Mucosa of rectum (tissue), 2 donors: Measurements from ENCODE around the gene MMP10.
"Not testable (repeated sequence)": the region's sequence is repeated elsewhere in the genome, so short reads cannot be mapped to it uniquely, and the experiment has no call there.

Experiments
- H3K27ac ChIP-seq, 2 donors: one replicate each; pipeline ENCODE4 v1.7.0; 2013; ENCODE audit warnings: inconsistent platforms in 2 of 2, low read depth in 2 of 2, low read length in 2 of 2
- H3K27me3 ChIP-seq, 2 donors: one replicate each; pipeline ENCODE4 v1.7.0; 2013; ENCODE audit warnings: low read length in 2 of 2; ENCODE audit not compliant: control insufficient read depth in 2 of 2, insufficient read depth in 2 of 2
- H3K36me3 ChIP-seq, 2 donors: one replicate each; pipeline ENCODE4 v1.7.0; 2013; ENCODE audit warnings: low read length in 2 of 2; ENCODE audit not compliant: control insufficient read depth in 2 of 2, insufficient read depth in 2 of 2
- H3K4me1 ChIP-seq, 2 donors: one replicate each; pipeline ENCODE4 v1.7.0; 2013; ENCODE audit warnings: low read length in 2 of 2, mild to moderate bottlenecking in 1 of 2; ENCODE audit not compliant: control insufficient read depth in 2 of 2, insufficient read depth in 2 of 2
- H3K4me3 ChIP-seq, 2 donors: one replicate each; pipeline ENCODE4 v1.7.0; 2013; ENCODE audit warnings: low read length in 2 of 2
- H3K9ac ChIP-seq, 2 donors: one replicate each; pipeline ENCODE4 v1.7.0; 2013; ENCODE audit warnings: low read length in 2 of 2, low read depth in 1 of 2, mild to moderate bottlenecking in 1 of 2
- H3K9me3 ChIP-seq, 2 donors: one replicate each; pipeline ENCODE4 v1.7.0; 2013; ENCODE audit warnings: low read length in 2 of 2; ENCODE audit not compliant: control insufficient read depth in 2 of 2
- donor health status: healthy.
- donor health status: Normal muscosa, but diverticular disease.

Gene MMP10

DNA sequence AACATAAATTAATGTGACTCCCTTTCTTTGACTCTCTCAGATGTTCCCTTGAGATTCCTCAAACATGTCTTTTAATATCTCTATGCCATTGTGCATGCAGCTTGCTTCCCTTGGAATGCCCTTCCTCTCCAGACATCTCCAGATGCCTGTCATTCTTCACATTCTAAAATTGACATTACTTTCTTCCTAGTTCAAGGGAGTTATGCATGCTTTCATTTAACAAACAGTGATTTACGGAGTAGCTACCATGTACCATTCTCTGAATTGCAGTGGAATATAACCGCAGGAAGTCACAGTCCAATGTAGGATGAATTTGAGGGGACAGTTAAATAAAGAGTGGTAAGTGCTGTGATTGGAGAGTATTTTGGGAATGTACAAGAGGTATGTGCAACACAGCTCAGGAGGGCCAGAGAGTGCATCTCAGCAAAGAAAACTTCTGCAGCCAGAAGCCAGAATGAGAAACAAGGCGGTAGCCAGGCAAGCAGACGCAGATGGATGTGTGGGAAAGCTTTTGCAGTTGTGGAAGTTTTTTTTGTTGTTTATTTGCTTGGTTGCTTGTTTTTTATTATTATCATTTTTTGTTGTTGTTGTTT lies 18.7 kb downstream of the MMP10 start:
- Histone ChIP-seq H3K9ac (no peak overlapping the region), H3K27ac (no peak overlapping the region), H3K9me3 (no peaks in the 10 kb centered on the region), H3K4me1 (peaks cover 2% of the 10 kb centered on the region in 2 donors), H3K36me3 (no peaks in the 10 kb centered on the region), H3K4me3 (no peak overlapping the region), H3K27me3 (no peaks in the 10 kb centered on the region)

DNA sequence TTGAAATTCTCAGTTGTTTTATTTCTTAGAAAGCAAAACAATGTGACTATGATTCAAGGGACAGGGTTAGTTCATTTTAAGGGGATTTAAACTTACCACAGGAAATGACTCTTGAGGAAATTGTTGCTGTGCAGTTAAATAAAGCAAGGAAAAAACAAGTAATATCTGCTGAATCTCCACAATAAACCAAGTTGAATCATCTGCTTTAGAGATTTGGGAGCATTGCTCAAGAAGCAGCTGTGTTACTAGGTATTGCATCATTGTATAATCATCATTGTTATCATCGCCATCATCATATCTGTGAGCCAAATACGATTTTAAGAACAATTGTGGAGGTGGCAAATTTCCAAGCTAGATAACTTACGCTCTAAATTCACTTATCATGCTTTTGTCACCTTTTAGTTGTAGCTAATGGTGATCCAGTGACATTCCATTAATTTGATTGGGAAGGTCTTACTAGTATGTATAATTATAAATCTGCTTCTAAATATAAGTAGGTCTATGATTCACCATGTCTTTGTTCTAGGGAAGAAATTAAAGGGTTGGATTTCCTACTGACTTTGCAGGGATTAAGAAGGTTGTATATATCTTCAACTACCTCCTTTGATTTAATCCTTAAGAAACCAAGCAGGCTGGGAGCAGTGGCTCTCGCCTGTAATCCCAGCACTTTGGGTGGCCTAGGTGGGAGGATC lies 19.9 kb downstream of the MMP10 start:
- Histone ChIP-seq H3K27me3 (no peaks in the 10 kb centered on the region), H3K4me1 (peaks cover 2% of the 10 kb centered on the region in 2 donors), H3K9ac (no peak overlapping the region), H3K4me3 (no peak overlapping the region), H3K9me3 (no peaks in the 10 kb centered on the region), H3K27ac (no peak overlapping the region), H3K36me3 (no peaks in the 10 kb centered on the region)

DNA sequence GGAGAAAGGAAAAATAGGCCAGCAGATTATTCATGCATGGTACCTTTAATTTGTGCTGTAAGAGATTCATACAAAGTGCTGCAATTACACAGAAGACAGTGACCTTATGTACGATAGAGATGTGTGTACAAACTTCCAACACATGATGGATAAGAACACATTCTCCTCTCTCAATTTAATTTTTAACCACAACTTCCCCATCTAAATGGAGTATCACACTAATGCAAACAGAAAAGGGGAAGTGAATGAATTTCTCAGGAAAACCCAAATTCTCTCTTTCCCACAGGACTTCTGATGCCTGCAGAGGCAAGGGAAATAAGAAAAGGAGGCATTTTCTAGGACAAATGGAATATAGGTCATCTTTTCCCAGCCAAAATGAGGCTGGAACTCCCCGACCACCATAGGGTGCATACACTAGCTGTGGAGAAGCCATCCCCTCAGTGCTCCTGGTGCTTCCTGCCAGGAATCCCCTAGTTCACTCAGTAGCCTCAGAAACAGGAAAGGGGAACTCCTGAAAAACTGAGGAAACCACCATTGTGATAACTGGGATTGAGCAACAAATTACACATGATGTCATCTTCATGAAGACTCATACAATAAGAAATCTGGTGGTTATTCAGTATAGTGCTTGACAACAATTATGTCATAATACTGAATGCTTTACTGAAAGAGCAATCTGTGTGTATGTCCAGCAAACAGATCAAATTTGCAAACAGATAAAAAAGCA lies 22.4 kb downstream of the MMP10 start:
- H3K4me1 ChIP-seq = peaks cover 2% of the 10 kb centered on the region in 2 donors
- peak overlapping the region in 1 of 2 donors; percentile 3 for H3K27ac ChIP-seq
- H3K9ac ChIP-seq = no peak overlapping the region
- no peaks in the 10 kb centered on the region for H3K9me3 ChIP-seq
- no peaks in the 10 kb centered on the region for H3K27me3 ChIP-seq
- H3K36me3 ChIP-seq = no peaks in the 10 kb centered on the region
- no peak overlapping the region for H3K4me3 ChIP-seq

DNA sequence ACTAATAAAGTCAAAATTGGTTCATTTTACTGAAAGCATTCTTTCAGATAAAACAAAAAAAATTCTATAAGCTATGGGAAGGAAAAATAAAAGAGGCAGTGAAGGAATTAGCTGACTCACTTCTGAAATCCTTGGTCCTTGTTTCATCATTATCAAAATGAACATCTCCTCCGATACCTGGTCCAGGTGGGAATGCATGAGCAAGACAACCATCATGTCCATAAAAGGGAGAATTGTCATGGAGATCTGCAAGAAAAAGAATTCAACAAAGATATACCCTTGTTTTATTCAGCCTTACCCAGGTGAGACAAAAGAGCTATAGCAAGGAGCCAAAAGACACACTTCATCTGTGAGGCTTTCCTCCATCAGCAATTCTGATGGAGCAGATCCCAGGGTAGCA lies 27.2 kb downstream of the MMP10 start:
- no peak overlapping the region for H3K9ac ChIP-seq

DNA sequence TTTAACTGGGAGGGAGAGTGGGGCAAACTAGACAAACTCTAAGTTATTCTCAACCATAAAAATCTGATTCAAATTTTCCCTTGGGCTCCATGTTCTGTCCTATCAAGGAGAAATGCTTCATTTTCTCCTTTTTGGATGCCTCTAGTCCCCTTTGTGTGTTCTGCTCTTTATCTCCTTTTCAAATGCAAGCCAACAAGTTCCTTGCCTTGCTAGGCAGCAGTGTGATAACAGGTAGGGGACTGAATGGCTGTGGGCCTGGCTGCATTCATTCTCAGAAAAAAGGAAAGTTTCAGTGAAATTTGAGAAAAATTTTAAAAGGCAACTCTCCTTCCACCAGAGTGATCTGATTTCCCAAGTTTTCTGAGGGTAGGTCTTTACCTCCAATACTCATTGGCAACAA lies 28.8 kb downstream of the MMP10 start:
- Histone ChIP-seq H3K36me3 (no peaks in the 10 kb centered on the region), H3K9ac (no peak overlapping the region), H3K9me3 (no peaks in the 10 kb centered on the region), H3K4me1 (no peaks in the 10 kb centered on the region), H3K4me3 (no peak overlapping the region), H3K27ac (no peak overlapping the region), H3K27me3 (no peaks in the 10 kb centered on the region)

More for the DNA sequence above, 27.2 kb downstream of the MMP10 start:
- no peaks in the 10 kb centered on the region for H3K9me3 ChIP-seq
- H3K27ac ChIP-seq = no peak overlapping the region
- H3K36me3 ChIP-seq = no peaks in the 10 kb centered on the region
- no peaks in the 10 kb centered on the region for H3K27me3 ChIP-seq
- H3K4me1 ChIP-seq = peaks cover 0 to 2% of the 10 kb centered on the region in 2 donors
- no peak overlapping the region for H3K4me3 ChIP-seq

DNA sequence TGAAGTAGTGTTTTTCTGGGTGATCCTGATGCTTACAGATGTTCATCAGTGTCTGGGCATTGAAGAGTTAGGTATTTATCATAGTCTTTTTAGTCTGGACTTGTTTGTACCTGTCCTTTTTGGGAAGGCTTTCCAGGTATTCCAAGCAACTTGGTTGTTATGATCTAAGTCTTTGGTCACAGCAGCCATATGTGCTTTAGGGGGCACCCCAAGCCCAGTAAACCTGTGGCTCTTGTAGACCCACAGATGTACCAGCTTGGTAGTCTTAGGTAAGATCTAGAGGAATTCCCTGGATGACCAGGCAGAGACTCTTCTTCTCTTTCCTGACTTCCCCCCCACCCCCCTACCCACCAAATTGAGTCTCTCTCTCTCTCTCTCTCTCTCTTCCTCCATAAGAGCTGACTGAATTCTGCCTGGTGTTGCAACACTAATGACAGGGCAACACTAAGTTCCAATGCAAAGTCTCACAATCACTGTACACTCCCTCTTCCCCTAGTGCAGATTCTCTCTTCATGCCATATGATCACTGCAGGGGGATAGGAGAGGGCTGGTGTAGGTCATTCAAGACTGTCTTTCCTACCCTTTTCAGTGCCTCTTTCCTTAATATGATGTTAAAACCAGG lies 31.2 kb downstream of the MMP10 start:
- no peaks in the 10 kb centered on the region for H3K36me3 ChIP-seq
- no peaks in the 10 kb centered on the region for H3K9me3 ChIP-seq
- H3K4me3 ChIP-seq = no peak overlapping the region
- no peak overlapping the region for H3K27ac ChIP-seq
- no peak overlapping the region for H3K9ac ChIP-seq
- H3K27me3 ChIP-seq = no peaks in the 10 kb centered on the region
- no peaks in the 10 kb centered on the region for H3K4me1 ChIP-seq

DNA sequence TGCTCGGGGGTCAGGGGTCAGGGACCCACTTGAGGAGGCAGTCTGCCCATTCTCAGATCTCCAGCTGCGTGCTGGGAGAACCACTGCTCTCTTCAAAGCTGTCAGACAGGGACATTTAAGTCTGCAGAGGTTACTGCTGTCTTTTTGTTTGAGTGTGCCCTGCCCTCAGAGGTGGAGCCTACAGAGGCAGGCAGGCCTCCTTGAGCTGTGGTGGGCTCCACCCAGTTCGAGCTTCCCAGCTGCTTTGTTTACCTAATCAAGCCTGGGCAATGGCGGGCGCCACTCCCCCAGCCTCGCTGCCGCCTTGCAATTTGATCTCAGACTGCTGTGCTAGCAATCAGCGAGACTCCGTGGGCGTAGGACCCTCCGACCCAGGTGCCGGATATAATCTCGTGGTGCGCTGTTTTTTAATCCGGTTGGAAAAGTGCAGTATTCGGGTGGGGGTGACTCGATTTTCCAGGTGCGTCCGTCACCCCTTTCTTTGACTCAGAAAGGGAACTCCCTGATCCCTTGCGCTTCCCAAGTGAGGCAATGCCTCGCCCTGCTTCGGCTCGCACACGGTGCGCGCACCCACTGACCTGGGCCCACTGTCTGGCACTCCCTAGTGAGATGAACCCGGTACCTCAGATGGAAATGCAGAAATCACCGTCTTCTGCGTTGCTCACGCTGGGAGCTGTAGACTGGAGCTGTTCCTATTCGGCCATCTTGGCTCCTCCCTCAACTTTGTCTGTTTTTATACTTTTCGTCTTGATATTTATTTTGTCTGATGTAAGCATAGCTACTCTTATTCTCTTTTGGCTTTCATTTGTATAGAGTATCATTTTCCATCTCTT lies 33.5 kb downstream of the MMP10 start:
- H3K27ac ChIP-seq, H3K4me1 ChIP-seq, H3K9me3 ChIP-seq, H3K27me3 ChIP-seq, H3K36me3 ChIP-seq, H3K9ac ChIP-seq: not testable (repeated sequence)
- H3K4me3 ChIP-seq = peak overlapping the region in 1 of 2 donors; percentile 7

DNA sequence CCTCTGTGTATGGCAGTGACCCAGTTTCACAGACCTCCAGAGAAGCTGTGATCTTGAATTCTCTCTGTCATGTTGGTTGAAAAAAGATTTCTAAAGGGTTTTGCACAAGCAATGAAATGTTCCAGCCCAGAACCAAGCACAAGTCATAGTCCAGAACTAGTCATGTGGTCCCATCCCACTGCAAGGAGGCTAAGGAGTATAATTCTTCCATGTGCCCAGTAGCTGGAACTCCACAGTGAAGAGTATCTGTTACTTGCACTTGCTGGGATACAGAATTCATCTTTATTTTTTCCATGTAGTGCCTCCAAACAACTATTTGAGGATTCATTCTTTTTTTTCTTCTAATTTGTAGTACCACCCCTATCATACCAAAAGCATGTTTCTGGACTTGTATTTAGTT lies 45.8 kb downstream of the MMP10 start:
- Histone ChIP-seq H3K9me3 (no peaks in the 10 kb centered on the region), H3K9ac (no peak overlapping the region), H3K4me1 (no peaks in the 10 kb centered on the region), H3K36me3 (no peaks in the 10 kb centered on the region), H3K27ac (no peak overlapping the region), H3K27me3 (peaks cover 0 to 3% of the 10 kb centered on the region in 2 donors), H3K4me3 (no peak overlapping the region)

DNA sequence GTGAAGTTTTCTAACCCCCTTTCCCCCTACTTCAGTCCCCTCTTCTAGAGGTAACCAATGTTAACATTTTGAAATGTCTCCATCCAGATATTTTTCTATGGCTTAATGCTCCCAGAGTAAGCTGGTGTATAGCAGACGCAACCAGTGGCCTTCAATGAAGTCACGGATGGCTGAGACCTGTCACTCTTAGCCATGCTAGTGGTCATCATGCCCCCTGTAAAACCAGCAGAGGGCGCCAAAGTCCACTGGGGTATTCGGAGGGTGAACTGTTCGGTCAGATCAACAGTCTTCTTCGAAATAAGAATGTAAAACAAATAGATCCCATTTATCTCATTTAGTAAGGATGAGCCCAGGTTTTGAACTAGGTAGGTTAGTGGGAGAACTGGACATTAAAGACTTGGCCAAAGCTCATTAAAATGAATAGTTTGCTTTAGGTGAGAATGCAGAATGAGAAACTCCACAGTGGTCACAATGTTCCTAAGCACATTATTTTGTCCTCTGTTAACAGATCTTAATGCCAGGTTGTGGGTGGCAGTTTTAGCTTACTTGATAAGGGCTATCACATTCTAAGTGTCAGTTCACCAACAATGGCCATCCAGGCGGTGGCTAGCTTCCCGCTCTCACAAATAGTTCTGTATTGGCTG lies 47.1 kb downstream of the MMP10 start:
- H3K9me3 ChIP-seq = no peaks in the 10 kb centered on the region
- peaks cover 0 to 3% of the 10 kb centered on the region in 2 donors for H3K27me3 ChIP-seq
- H3K9ac ChIP-seq = no peak overlapping the region
- no peak overlapping the region for H3K4me3 ChIP-seq
- H3K4me1 ChIP-seq = no peaks in the 10 kb centered on the region
- no peaks in the 10 kb centered on the region for H3K36me3 ChIP-seq
- no peak overlapping the region for H3K27ac ChIP-seq
